GM18519 (cell line): ENCODE measurements around the gene DNAL1.
A peak's percentile ranks its signal among the peaks of the same experiment; 100 is the strongest.
"Not testable (repeated sequence)": the region's sequence is repeated elsewhere in the genome, so short reads cannot be mapped to it uniquely, and the experiment has no call there.

Source experiments
- ATAC-seq: cut with Tn5 transposase; IDR thresholded peaks from one replicate; pipeline ENCODE4 v1.9.1; 2021; ENCODE audit warnings: mild to moderate bottlenecking, moderate library complexity; ENCODE audit not compliant: unreplicated experiment, low FRiP score

DNAL1 gene

GRCh38 chr14:73644531-73645247 is at the start of gene DNAL1:
Gene DNAL1 (plus strand): TSS chr14:73644986. CDS start chr14:73645040, 54 bp downstream.
- peak; percentile 91 for ATAC-seq

- ATAC-seq: no peak
Measured at GRCh38 chr14:73599499-73599898, 45.3 kb upstream of the DNAL1 start.

GRCh38 chr14:73602994-73603393 is 41.8 kb upstream of the DNAL1 start:
- no peak for ATAC-seq

DNA sequence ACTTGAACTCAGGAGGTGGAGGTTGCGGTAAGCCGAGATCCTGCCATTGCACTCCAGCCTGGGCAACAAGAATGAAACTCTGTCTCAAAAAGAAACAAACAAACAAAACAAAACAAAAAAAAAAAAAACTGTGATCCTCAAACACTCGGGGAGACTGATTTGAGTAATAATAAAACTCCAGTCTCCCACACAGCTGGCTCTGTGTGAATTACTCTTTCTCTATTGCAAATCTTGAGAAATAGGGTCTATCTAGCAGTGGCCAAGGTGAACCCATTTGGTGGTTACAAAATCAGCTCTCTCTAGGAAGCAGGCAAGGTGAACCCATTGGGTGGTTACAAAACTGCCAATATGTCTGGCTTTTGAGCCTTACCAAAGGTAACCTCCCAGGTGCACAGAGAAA is 38.5 kb upstream of the DNAL1 start:
- ATAC-seq: no peak

- ATAC-seq: no peak
Measured at GRCh38 chr14:73607241-73607640, 37.5 kb upstream of the DNAL1 start.

DNA sequence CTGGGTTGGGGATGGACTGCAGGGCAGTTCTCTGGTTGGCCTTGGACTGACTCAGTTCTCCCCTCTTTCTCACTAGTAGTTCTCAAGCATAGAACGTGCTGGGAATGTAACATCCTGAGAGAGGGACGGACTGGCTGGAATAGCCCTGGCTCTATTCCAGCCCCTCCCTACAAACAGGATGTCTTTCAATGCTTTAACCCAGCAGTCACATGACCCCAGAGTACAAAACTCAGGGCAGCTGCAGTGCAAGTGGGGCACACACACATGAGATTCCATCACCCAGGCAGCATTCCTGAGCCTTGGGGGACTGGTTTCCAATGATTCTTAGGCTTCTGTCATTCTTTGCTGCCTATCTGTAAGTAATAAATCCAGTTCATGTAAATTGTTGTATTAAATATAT is 34.1 kb upstream of the DNAL1 start:
- ATAC-seq: no peak

DNA sequence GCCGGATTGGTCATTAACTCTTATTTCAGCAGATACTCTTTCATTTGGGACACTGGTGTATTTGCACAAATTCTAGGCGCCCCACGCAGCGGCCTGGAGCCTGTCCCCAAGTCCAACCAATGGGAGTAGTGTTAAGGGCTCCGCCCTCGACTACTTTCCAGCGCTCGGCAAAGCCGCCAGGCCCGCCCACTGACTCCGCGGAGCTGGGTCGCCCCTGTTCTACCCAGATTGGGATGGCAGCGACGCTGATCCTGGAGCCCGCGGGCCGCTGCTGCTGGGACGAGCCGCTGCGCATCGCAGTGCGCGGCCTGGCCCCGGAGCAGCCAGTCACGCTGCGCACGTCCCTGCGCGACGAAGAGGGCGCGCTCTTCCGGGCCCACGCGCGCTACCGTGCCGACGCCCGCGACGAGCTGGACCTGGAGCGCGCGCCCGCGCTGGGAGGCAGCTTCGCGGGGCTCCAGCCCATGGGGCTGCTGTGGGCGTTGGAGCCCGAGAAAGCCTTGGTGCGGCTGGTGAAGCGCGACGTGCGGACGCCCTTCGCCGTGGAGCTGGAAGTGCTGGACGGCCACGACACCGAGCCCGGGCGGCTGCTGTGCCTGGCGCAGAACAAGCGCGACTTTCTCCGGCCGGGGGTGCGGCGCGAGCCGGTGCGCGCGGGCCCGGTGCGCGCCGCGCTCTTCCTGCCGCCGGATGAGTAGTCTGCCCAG is 32.3 kb upstream of the DNAL1 start, which contains the start of gene ACOT6:
Gene ACOT6, plus strand, starts transcription at position 179 of the 707 bp plus-strand sequence. Its CDS starts 55 bp downstream, at position 234.
- ATAC-seq: peak; percentile 70

DNA sequence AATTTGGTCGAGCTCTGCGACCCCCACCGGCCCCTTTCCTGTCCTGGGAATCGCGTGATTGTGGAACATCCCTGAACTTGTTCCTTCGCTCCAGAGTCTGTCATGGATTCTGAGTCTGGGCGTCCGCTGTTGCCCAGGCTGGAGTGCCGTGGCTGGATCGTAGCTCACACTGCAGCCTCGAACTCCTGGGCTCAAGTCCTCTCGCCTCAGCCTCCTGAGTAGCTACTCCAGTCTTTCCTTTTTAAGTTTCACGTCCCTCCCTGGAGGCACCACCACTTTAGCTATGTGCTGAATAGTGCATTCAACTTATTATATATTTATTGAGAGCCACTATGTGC is 31.8 kb upstream of the DNAL1 start:
- ATAC-seq: no peak

- no peak for ATAC-seq
Measured at GRCh38 chr14:73613419-73613963, 31.3 kb upstream of the DNAL1 start.

- ATAC-seq: no peak
Measured at GRCh38 chr14:73616831-73617230, 28.0 kb upstream of the DNAL1 start.

GRCh38 chr14:73619524-73619923 is 25.3 kb upstream of the DNAL1 start:
- ATAC-seq: no peak

- ATAC-seq: no peak
Measured at GRCh38 chr14:73620268-73620667, 24.5 kb upstream of the DNAL1 start.

DNA sequence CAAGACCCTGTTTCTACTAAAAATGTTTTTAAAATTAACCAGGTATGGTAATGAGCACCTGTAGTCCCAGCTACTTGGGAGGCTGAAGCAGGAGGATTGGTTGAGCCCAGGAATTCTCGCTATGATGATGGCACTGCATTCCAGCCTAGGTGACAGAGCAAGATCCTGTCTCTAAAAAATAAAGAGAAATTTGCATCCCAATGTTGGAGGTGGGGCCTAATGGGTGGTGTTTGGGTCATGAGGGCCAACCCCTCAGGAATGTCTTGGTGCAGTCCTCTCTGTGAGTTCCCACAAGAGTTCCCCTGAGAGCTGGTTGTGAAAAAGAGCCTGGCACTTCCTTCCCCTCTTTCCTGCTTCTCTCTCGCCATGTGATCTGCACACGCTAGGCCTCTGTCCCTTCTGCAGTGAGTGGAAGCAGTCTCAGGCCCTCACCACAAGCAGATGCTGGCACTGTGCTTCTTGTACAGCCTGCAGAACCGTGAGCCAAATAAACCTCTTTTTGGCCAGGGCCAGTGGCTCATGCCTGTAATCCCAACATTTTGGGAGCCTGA is 21.2 kb upstream of the DNAL1 start:
- no peak for ATAC-seq

GRCh38 chr14:73625706-73626105 is 19.1 kb upstream of the DNAL1 start:
- ATAC-seq: no peak

DNA sequence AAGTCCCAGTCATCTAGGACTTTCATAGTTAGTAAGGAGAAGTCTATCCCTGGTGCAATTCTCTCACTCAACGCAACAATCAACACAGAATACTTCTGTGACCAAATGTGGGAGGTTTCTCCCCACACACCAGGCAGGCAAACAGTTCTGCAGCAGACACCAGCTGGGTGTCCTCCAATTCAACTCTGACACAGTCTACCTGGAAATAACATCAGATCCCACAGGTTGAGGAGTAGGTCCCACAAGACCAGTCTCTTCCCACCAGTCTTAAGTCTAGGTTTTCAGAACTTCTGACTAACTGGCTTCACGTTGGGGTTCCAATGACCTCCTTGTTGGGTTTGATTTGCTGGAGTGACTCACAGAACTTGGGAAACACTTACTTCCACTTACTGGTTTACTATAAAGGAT is 17.6 kb upstream of the DNAL1 start:
- no peak for ATAC-seq

- no peak for ATAC-seq
Measured at GRCh38 chr14:73630009-73630780, 14.6 kb upstream of the DNAL1 start.

DNA sequence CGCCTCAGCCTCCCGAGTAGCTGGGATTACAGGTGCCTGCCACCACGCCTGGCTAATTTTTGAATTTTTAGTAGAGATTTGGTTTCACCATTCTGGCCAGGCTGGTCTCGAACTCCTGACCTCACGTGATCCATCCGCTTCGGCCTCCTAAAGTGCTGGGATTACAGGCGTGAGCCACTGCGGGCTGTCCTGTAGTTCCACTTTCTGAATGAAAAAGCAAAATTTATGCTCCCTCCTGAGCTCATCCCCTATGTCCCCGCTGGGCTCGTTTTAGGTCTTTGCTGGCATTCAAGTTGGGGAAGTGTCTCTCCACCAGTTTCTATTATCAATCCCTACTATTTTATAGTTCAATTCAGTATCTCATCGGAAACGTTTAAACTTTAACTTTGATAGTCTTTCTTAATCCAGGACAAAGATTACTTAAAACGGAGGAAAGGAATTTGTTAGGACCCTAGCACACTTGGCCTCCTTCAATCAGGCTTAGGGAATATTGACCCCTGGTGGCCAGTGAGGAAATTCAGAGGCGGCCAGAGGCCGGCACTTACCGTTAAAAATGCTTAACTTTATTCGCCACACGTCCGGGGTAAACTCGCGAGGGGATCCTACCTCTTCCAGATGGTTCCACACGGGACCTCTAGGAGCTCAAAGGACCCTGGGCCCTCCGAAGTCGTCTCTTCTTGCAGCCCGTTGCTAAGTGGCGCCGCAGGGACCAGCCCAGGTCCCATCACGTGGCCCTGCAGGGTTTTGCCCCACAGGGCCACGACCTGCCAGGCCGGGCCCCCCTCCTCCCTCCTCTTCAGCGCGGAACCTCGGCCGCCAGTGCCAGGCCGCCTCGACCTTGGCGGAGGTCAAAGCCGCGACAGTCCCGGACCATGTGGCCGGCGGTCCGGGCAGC is 11.4 kb upstream of the DNAL1 start:
- no peak for ATAC-seq

- ATAC-seq: no peak
Measured at GRCh38 chr14:73634011-73634833, 10.6 kb upstream of the DNAL1 start.

DNA sequence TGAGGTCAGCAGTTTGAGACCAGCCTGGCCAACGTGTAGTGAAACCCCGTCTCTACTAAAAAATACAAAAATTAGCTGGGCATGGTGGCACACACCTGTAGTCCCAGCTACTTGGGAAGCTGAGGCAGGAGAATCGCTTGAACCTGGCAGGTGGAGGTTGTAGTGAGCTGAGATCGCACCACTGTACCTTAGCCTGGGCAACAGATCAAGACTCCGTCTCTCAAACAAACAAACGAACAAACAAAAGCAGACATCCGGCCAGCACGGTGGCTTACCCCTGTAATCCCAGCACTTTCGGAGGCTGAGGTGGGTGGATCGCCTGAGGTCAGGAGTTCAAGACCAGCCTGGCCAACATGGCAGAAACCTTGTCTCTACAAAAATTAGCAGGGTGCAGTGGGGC is 8.4 kb upstream of the DNAL1 start:
- ATAC-seq: not testable (repeated sequence)
